ENCODE results near the gene MTERF4. TPM values are rescaled to one million over a fixed set of nuclear protein-coding genes. Genes with fewer than 3 reads are reported as not detected.

MTERF4 gene
- total and polyA plus RNA-seq, 2 of the 8 experiments (the other 6 are each of a cell fraction or from before 2014, with no cell fraction given) = 25.9 to 28.5 TPM

DNA sequence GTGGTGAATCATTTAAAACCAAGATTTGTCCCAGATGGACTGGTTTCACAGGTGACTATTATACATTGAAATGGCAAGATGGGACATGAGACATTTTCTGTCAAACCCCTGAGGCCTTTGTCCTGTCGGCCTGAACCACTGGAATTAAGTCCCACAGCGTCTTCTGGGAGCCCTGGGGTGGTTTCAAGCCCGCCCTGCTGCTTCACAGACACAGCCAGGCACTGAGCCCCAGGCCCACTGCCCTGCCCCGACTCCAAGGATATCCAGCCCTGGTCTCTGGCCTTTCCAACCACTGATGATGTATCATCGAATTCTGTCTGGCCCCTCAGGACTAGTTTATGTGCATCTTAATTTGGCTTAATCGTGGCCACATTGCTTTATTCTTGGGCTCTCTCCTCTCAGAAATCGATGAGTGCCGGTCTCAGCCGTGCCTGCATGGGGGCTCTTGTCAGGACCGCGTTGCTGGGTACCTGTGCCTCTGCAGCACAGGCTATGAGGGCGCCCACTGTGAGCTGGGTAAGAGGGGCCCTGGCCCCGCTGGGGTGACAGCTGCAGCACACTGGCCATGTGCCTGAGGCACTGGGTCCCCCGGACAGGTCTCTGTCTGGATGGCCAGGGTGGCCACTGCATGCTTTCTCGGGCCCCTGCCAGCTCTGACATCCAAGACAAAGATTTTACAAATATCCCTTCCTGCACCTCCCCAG lies 39.5 kb downstream of the MTERF4 start:
- H3K18ac ChIP-seq (ENCODE audit: extremely low read depth, low read length) = no peak overlapping the region
- no peaks in the 10 kb centered on the region for H3K9me3 ChIP-seq (ENCODE audit: insufficient read depth in 2 of 2, low read depth in 1 of 2, low read length in 1 of 2)
- no peak for TF ChIP-seq KDM5A (IDR thresholded peaks at IDR 0.05; ENCODE audit: low read length)
- no peaks in the 10 kb centered on the region for H3K23me2 ChIP-seq (ENCODE audit: low read depth, low read length)
- DNase-seq (ENCODE audit: low read depth in 1 of 2, low spot score in 2 of 2) = no peak
- no peak overlapping the region for H2BK20ac ChIP-seq (ENCODE audit: low read length)
- WGBS, 2 experiments (ENCODE audit: extremely low coverage in 1 of 2, insufficient coverage in 1 of 2, insufficient read length in 1 of 2, insufficient replicate concordance in 2 of 2, low coverage in 1 of 2, low lambda C conversion rate in 2 of 2, missing lambda C conversion rate in 1 of 2) = 77% methylated on average over 14 of the region's 15 CpGs; no CpG with 5 or more reads in 1 of the 2 experiments
- H2BK15ac ChIP-seq (ENCODE audit: low read length) = peak overlapping the region; percentile 29; the same call in 1 of the 2 replicates
- no peaks in the 10 kb centered on the region for H3K27me3 ChIP-seq (replicated peaks in 1 of 4; ENCODE audit: control insufficient read depth in 3 of 4, extremely low read depth in 1 of 4, insufficient read depth in 3 of 4, low read length in 3 of 4)
- no peak overlapping the region for H2BK12ac ChIP-seq (ENCODE audit: low read depth, low read length)
- H2BK5ac ChIP-seq (ENCODE audit: low read depth, low read length) = no peak overlapping the region
- H2AFZ ChIP-seq (ENCODE audit: low read length) = no peak overlapping the region
- no peak overlapping the region for H4K91ac ChIP-seq (replicated peaks; ENCODE audit: insufficient read length, low read length)
- no peak overlapping the region for H3K27ac ChIP-seq (ENCODE audit: low read depth, low read length)
- no peak overlapping the region for H3K23ac ChIP-seq (ENCODE audit: insufficient read length)
- no peak overlapping the region for H3K4me3 ChIP-seq (ENCODE audit: extremely low read depth in 1 of 4, insufficient read depth in 2 of 4, low read depth in 3 of 4, low read length in 4 of 4)
- H3K14ac ChIP-seq (ENCODE audit: insufficient read length) = no peak overlapping the region
- H4K5ac ChIP-seq (ENCODE audit: insufficient read length, low read depth, low read length) = no peak overlapping the region
- H3K79me2 ChIP-seq (ENCODE audit: control insufficient read depth in 1 of 2, insufficient read depth in 2 of 2, low read length in 2 of 2) = no peaks in the 10 kb centered on the region
- H3K56ac ChIP-seq (replicated peaks; ENCODE audit: insufficient read length, low read depth, low read length) = no peak overlapping the region
- peaks cover 0 to 9% (median 2%) of the 10 kb centered on the region in 4 experiments; a peak in 3 of 7 replicates for H3K4me1 ChIP-seq (replicated peaks in 1 of 4; ENCODE audit: control insufficient read depth in 3 of 4, insufficient read depth in 4 of 4, low read length in 3 of 4)
- no peak overlapping the region for H3K4me2 ChIP-seq (ENCODE audit: insufficient read depth in 1 of 2, low read depth in 2 of 2, low read length in 2 of 2)
- no peak overlapping the region for H2BK120ac ChIP-seq (replicated peaks; ENCODE audit: low read depth, low read length)
- POLR2A ChIA-PET (ENCODE audit: partially characterized antibody) = no interaction called here
- H4K8ac ChIP-seq (ENCODE audit: extremely low read depth, insufficient read depth, low read length) = no peak overlapping the region
- H3K9ac ChIP-seq (replicated peaks in 1 of 4; ENCODE audit: extremely low read depth in 1 of 4, low read depth in 3 of 4, low read length in 3 of 4) = no peak overlapping the region
- no peak overlapping the region for H3K4ac ChIP-seq (replicated peaks; ENCODE audit: insufficient read length, low read depth, low read length)
- H2AK5ac ChIP-seq (ENCODE audit: low read depth, low read length) = no peak overlapping the region
- CTCF ChIA-PET (ENCODE audit: partially characterized antibody) = interaction anchor here (1.6 to 2.1 kb wide), 2 partner anchors 9 to 16 kb away, joined by 5 to 7 read pairs; no protein-coding TSS in a partner anchor
- FAIRE-seq = no peak
- no peaks in the 10 kb centered on the region for H3K36me3 ChIP-seq (ENCODE audit: control insufficient read depth in 2 of 4, insufficient read depth in 4 of 4, low read length in 3 of 4)
- H3K79me1 ChIP-seq (ENCODE audit: low read depth, low read length) = no peaks in the 10 kb centered on the region
- H4K20me1 ChIP-seq (replicated peaks in 1 of 2; ENCODE audit: control insufficient read depth in 1 of 2, insufficient read depth in 2 of 2, low read length in 2 of 2) = no peaks in the 10 kb centered on the region

All from H1 (cell line).